ENCODE data around the gene PRSS33.

PRSS33 gene

DNA sequence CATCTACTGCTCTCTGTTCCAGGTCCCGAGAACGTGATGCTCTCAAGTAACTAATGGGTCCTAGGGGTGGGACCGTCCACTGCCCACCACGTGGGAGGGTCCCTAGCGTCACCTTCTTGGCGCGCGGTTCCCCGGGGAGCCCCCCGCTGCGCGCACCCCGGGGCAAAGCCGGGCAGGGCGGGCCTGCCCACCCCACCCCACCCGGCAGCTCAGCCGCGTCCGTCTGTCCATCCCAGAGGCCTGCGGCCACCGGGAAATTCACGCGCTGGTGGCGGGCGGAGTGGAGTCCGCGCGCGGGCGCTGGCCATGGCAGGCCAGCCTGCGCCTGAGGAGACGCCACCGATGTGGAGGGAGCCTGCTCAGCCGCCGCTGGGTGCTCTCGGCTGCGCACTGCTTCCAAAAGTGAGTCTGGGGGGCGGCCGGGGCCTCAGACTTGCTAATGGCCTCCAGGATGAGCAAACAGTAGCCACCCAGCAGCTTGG is 11.4 kb upstream of the PRSS33 start:
- DNase-seq = no peak

DNA sequence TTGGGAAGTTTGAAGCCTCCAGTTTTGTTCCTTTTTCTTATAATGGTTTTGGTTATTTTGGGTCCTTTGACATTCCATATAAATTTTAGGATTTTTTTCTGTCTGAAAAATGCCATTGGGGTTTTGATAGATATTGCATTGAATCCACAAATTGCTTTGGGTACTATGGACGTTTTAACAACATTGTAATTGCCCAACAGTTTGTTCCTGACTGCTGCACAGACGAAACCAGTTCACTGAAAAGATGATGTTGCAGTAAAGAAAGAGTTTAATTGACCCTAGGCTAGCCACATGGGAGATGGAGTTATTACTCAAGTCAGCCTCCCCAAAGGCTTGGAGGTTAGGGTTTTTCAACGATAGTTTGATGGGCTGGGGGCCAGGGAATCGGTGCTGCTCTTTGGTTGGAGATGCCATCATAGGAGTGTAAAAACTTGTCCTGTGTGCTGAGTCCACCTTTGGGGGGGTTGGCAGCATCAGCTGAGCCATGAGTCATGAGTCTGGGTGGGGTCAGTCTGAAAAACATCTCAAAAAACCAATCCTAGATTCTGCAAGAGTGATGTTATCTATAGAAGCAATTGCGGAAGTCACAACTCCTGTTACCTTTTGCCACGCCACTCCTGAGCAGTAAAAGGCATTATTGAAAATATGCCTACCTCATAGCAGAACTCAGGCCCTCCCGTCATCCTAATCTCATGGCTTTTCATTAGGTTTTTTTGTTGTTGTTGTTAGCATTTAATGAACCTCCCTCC is 8.2 kb upstream of the PRSS33 start:
- no peak for DNase-seq

DNA sequence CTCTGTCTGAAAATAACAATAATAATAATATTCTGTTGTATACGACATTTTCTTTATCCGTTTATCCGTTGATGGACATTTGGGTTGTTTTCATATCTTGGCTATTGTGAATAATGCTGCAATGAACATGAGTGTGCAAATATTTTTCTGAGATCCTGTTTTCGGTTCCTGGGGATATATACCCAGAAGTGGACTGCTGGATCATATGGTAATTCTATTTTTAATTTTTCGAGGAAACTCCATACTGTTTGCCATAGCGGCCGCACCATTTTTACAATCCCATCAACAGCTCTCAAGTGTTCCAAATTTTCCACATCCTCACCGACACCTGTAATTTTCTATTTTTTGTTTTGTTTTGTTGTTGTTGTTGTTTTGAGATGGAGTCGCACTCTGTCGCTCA is 5.6 kb upstream of the PRSS33 start:
- no peak for DNase-seq

DNA sequence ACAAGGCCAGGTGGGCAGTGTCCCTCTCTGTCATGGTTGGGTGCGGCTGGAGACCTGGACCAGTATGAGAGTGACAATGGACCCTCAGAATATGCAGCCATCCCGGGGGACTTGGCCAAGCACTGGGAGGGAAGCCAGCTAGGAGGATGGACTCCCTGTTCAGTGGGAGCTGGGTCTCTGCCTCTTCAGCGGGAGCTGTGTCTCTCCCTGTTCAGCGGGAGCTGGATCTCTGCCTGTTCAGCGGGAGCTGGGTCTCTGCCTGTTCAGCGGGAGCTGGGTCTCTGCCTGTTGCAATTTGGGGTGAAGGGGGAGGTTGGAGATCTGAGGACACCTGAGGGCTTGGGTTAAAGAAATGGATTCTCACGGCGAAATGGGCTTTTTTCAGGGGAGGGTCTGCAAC is 3.8 kb upstream of the PRSS33 start:
- DNase-seq = no peak

DNA sequence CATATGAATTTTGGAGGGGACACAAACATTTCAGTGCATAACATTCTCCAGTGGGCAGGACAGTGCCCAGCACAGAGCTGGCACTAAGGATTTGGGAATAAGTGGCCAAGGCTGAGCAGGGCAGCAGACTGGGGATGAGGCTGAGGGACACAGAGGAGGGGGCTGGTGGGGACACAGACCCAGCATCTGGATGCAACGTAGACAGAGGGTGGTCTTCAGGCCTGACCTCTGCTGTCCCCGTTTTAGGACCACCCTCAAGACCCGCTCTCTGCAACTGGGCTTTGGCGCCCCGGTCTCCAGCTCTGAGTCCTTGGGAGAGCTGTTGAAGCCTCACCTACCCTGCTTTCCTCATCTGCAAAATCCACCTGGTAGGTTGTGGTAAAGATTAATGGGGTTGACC is 3.3 kb upstream of the PRSS33 start:
- no peak for DNase-seq

DNA sequence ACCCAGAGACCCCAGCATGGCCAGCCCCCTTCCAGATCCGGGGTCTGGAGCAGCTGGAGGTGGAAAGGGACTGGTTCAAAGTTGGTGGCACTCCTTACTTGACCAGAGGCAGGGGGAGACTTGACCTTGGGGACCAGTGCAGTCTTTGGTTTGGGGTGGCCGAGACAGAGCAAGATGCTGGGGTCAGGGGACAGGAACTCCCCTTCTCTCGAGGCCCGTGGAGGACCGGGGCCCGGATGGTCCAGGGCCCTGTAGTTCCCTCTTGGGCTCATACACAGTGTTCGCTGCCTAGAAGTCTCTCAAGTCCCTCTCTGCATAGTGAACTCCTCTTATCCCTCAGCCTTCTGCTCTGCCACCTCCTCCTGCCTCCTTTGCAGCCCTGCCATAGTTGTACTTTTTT is 601 bp upstream of the PRSS33 start:
- DNase-seq = no peak

DNA sequence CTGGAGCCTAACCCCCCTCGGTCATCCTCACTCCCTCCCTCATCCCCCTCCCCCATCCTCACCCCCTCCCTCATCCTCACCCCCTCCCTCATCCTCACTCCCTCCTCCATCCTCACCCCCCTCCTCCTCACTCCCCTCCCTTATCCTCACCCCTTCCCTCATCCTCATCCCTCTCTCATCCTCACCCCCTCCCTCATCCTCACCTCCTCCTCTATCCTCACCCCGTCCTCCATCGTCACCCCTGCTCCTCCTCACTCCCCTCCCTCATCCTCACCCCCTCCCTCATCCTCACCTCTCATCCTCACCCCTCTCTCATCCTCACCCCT is 571 bp downstream of the PRSS33 start:
- no peak for DNase-seq

DNA sequence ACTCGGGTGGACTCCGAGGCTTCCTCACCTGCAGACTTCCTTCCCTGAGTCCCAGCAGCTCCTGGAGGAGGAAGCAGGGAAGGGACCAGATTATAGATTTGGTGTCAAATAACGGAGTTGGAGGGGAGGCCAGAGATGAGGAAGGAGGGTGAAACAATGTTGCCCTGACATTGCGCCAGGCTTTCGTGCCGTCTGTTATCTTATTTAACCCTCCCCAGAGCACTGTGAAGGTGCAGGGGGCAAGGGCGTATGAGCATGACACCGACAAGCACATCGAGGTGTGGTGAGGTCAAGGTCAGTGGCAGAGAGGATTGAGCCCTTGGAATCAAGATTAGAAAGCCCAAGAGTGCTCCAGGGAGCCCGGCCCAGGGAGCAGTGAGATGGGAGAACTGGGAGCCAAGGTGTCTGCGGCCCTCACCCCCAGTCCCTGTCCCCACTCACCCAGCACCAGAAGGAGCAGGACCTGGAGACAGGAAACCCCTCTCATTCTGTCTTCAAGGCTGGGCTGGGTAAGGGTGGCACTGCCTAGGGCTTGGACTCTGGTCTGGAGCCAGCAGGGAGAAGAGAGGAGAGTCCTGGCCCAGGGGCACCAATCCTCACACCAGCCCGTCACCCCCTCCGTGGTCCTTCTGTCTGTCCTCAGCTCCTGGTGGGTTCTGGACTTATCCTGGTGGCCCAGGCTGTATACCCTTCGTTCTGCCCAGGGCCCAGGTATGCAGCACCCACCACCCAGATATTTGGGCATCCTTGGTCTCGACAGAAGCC is 1.1 kb downstream of the PRSS33 start:
- no peak for DNase-seq

DNA sequence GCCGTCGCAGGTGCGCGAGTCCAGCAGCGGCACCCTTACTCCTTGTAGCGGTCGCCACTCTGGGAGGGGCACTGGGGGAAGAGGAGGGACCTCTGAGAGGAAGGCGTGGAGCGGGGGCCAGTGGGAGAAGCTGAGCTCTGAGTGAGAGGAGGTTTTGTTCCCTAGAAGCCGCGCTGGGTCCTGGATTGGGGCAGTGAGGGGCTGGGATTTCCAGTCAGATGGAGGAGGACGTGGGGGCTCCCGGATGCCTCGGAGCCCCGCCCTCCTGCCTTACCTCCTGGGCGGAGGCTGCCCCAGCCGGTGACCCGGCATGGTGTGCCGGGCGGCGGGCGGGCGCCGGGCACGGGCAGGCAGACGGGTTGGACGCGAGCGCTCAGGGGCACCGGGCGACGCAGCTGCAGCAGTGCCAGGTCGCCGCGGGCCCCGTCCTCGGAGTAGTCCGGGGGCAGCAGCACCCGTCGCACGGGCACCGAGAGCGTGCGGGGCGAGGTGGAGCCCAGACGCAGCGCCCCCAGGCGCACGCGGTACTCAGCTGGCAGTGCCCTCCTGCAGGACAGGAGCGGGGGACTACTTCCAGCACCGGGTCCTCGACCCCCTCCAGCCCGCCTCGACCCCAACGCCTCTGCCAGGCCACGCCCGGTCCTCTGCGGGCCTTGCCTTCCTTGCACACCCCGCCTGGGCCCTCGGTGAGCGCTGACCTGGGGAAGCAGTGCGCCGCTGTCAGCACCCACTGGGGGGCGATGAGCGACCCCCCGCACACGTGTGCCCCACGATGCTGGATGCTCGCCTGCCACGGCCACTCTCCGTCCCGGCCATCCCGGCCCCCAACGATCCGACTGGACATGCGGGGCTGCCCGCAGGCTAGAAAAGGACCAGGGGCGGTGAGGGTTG is 2.0 kb downstream of the PRSS33 start:
- no peak for DNase-seq

DNA sequence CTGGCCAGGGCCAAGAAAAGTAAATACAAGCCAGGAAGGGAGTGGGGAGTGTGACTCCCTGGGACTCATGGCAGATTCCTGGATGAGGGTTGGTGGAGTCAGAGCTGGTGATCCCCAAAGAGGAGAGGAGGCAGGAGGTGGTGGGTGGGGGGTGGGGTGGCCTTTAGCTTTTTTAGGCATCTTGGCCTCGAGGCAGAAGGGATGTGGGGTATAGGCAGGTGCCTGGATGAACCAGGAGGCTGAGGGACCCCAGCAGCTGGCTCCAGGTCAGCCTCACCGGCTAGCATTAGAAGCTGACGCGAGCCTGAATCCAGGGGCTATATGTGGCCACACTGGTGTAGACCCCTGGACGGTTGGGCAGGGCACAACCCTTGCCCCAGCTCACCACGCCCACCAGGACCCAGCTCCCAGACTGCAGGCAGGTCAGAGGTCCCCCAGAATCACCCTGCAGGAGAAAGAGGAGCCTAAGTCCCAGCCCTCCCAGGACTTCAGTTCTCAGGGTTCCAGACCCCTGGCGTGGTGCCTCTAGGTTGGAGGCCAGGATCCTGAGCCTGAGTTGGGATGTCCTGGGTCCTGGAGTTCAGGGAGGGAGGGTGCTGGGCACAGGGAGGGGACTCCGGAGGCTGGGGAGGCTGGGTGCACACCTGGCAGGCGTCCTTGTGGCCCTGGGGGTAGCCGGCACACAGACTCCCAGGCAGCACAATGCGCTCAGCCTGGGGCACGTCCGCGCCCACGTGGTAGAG is 2.8 kb downstream of the PRSS33 start:
- DNase-seq = no peak

DNA sequence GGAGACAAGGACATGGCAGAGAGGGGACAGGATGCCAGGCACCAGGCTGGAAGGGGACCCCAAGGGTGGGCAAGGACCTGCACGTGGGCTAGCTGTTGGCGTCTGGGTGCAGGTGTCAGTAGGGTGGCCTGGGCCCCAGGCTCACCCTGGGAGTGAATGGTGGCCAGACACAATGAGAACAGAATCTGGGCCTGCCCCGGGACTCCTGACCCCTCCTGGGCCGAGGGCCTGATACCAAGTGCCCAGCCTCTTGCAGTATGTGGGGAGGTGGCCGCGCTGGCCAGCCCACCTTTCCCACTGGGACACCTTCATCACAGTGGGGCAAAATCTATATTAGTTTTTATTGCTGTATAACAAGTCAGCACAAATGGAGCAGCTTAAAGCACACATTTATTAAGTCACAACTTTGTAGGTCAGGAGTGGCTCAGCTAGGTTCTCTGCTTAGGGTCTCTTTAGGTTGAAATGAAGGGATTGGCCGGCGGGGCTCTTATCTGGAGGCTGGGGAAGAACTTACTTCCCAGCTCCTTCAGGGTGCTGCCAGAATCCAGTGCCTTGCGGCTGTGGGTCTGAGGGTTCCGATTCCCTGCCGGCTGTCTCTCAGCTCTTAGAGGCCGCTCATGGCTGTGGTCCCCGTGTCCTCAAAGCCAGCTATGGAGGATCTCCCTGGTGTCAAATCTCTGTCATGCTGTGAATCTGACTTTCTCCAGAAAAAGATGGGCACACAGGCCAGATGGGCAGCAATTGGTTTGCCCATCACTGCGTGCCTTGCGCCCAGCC is 3.6 kb downstream of the PRSS33 start:
- DNase-seq = no peak

DNA sequence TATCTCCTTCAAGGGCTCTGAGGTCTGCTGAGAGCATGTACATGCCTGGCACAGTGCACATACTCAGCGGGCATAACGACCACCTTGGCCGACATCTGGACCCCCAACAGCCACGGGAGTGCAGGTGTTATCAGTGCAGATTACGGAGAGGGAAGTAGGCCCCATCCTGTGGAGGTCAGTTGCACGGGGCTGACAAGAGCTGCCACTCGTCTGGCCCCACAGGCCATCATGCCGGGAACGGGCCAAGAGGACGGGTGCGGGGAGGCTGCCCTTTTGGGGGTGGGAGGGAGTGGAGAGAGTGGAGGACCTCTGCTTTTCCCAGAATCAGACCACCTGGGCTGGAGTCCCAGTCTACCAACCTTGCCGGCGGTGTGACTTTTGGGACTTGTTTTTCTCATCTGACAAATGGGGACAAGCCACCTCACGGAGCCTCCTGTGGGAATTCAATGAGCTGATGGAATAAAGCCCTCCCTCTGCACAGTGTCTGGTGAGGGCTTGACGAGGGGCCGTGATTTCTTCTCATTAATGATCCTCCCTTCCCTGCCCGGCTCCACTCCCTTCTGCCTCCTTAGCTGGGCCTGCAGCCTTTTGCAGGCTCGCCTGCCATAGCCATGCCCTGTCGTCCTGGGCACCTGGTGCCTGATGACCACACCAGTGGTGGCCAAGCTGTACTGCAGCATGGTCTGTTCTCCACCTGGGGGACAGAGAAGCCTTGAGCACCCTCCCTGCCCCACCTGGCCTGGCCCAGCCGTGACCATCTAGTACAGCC is 4.6 kb downstream of the PRSS33 start:
- no peak for DNase-seq

DNA sequence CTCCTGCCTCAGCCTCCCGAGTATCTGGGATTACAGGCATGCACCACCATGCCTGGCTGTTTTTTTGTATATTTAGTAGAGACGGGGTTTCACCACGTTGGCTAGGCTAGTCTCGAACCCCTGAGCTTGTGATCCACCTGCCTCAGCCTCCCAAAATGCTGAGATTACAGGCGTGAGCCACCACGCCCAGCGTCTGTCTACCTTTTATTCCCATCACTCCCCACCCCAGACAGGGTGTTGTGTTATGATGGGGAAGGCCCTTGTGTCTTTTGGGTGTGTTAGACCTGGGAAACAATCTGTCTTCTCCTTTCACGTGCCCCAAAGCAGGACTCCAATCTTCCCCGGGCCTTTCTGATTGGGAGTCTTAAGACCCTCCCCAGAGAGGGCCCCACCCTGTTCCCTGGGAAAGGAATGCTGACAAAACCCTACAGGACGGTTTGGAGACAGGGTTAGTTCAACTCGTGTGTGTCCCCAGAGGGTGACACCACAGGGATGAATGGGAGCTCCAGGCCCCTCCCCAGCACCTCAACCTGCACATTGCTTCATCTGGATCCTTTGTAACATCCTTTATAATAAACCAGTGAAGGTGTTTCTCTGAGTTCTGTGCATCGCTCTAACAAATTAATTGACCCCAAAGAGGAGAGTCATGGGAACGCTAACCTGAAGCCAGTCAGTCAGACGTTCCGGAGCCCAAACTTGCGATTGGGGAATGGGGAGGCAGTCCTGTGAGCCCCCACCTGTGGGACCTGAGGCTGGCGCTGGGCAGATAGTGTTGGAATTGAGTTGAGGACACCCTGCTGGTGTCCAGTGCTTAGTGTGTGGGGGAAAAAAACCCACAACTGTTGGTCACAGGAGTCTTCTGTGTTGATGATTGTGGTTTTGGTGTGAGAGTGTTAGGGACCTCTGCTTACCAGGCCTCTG is 7.1 kb downstream of the PRSS33 start:
- DNase-seq = no peak

DNA sequence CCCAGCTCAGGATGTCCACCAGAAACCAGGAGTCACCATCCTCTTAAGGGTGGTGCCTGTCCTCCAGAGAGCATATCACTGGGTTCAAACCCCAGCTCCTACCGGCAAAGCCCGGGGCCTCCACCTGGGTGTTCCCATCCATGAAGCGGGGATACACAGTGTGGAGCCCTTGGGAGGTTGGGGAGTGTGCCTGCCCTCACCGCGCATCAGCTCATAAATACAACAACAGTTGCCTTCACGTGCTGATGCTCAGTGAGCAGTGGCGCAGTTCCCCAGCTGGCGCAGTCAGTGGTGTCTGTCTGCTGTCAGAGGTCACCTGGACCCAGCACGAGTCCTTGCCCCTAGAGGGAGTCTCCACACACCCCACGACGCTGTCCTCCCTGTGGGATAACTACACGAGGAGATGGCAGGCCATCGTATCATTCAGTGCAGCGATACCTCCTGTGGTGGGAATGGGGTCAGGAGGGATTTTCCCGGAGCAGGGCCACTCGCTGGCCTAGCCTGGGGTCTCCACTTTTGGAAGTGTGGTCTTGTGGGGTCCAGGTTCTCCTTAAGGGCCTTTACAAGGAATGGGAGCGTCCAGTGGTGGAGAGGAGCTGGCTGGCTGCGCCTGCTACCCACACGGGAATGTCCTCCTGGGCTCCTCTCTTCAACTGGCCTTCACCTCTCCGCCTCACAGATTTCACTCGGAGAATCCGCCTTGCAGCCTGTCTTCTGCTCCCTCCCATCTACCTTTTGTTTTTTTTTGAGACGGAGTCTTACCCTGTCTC is 8.0 kb downstream of the PRSS33 start:
- no peak for DNase-seq

DNA sequence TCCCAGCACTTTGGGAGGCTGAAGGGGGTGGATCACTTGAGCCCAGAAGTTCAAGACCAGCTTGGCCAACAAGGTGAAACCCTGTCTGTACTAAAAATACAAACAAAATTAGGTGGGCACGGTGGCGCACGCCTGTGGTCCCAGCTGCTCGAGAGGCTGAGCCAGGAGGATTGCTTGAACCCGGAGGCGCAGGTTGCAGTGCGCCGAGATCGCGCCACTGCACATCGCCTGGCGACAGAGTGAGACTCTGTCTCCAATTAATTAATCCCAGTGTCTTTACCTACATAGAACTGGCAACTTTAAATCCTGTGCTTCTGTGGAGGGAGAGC is 8.8 kb downstream of the PRSS33 start:
- DNase-seq = no peak

DNA sequence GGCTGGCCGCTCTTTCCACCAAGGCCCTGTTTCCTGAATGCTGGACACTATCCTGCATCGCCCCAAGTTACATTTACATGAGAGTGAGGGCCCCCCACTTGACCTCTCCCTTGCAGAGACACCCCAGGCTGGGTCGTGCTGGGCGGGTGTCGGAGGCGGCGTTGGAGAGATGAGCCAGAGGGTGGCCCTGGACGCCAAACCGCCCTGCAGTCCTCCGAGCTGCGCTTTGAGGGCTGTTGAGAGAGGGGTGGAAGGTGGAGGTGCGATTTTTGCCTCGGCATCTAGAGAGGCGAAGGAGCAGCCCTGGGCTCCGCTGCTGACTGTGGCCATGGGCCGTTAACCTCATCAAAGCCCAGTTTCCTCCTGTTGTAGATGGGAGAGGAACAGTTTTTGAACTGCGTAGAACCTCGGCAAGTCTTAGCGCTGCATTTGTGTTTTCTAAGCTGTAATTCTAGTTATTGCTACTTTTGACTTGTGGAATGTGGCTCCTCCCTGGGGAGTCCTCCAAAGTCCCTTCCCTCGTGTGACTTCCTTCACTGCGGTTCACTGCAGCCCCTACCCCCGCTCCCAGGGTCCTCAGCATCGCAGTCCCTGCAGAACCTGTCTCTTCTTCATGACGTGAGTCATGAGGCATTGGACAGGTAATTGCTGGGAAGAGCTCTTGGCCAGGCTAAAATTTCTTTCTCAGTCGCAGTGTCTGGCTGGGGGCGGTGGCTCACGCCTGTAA is 9.3 kb downstream of the PRSS33 start:
- DNase-seq = peak; percentile 33

DNA sequence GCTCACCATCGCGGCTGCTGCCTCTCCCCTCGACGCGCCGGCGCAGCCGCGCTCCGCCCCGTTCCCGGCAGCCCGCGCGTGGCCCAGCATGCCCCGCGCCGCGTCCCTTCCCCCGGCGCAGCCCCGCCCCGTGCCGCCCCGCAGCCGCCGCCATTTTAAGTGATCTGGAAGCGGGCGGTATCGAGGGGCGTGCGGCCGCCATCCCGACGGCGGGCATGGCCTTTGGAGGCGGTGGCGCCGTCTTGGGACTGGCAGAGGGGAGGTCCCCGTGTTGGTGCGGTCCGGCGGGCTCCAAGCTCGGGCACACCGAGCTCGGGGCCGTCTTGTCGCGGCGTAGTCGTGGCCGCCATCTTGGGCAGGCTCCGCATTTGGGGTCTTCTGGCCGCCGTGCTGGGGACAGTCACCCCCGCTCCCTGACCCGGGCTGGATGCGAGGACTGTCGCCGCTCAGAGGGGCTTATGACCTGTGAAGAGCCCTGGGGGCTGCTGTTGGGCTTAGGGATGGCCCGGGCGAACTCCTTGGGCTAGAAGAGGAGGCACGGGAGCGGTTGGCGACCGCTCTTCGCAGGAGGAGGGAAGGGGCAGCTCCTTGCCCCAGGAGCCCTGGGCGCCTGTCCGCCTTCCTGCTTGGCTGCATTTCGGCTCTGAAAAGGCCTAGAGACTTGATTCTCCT is 10.0 kb downstream of the PRSS33 start, which contains the start of gene ELOB:
Gene ELOB, minus strand, starts transcription at position 50 of the 672 bp plus-strand sequence. Its CDS starts 41 bp downstream, at position 9.
- DNase-seq = peak; percentile 82
